Vagina (tissue), 2 donors: ENCODE results near the gene SLC35E4.

ENCODE experiments used
- POLR2A ChIP-seq, 2 donors: fragments of 450-650 bp; IDR thresholded peaks; one replicate each; pipeline ENCODE4 v1.6.1; 2017; ENCODE audit warnings: antibody characterized with exemption in 2 of 2, mild to moderate bottlenecking in 2 of 2, moderate library complexity in 2 of 2
- POLR2AphosphoS5 ChIP-seq, 2 donors: sonication (generic); formaldehyde crosslinking; IDR thresholded peaks; one replicate each; pipeline ENCODE4 v1.9.0; 2017; ENCODE audit warnings: antibody characterized with exemption in 2 of 2, mild to moderate bottlenecking in 2 of 2, low read depth in 1 of 2; ENCODE audit not compliant: insufficient read depth in 1 of 2
- TF ChIP-seq, protein P1 (sequence below), 3 experiments: fragments of 450-650 bp in 2 of 3; fragments of 200-600 bp in 1 of 3; sonication (generic) in 1 of 3; IDR thresholded peaks; one replicate each; pipeline ENCODE4 v1.5.1; 2017 to 2019; ENCODE audit warnings: antibody characterized with exemption in 3 of 3, mild to moderate bottlenecking in 2 of 3, moderate library complexity in 2 of 3

DNA sequence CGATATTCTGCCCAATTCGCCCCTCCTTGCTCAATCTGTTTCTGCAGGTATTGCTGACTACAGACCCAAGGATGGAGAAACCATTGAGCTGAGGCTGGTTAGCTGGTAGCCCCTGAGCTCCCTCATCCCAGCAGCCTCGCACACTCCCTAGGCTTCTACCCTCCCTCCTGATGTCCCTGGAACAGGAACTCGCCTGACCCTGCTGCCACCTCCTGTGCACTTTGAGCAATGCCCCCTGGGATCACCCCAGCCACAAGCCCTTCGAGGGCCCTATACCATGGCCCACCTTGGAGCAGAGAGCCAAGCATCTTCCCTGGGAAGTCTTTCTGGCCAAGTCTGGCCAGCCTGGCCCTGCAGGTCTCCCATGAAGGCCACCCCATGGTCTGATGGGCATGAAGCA lies 9.2 kb upstream of the SLC35E4 start:
- TF ChIP-seq, protein P1, sequence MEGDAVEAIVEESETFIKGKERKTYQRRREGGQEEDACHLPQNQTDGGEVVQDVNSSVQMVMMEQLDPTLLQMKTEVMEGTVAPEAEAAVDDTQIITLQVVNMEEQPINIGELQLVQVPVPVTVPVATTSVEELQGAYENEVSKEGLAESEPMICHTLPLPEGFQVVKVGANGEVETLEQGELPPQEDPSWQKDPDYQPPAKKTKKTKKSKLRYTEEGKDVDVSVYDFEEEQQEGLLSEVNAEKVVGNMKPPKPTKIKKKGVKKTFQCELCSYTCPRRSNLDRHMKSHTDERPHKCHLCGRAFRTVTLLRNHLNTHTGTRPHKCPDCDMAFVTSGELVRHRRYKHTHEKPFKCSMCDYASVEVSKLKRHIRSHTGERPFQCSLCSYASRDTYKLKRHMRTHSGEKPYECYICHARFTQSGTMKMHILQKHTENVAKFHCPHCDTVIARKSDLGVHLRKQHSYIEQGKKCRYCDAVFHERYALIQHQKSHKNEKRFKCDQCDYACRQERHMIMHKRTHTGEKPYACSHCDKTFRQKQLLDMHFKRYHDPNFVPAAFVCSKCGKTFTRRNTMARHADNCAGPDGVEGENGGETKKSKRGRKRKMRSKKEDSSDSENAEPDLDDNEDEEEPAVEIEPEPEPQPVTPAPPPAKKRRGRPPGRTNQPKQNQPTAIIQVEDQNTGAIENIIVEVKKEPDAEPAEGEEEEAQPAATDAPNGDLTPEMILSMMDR (IDR thresholded peaks at IDR 0.05) = no peak
- no peak for TF ChIP-seq POLR2AphosphoS5 (IDR thresholded peaks at IDR 0.05; ENCODE audit: insufficient read depth in 1 of 2, low read depth in 1 of 2)
- TF ChIP-seq POLR2A (IDR thresholded peaks at IDR 0.05) = no peak
